WTC11 (cell line): Measurements from ENCODE around the gene PAFAH1B2. TPM values are rescaled to one million over a fixed set of nuclear protein-coding genes. Genes with fewer than 3 reads are reported as not detected.

Experiments used
- ATAC-seq: fragments of 200-7000 bp; cut with Tn5 transposase; 2 replicates; pipeline ENCODE4 v1.10.0; 2021; ENCODE audit warnings: mild to moderate bottlenecking, moderate library complexity
- CTCF ChIA-PET: fragments of 300-600 bp; sonication (Branson Sonifier 250); formaldehyde crosslinking; loops from one replicate; lab custom pipeline; 2021; ENCODE audit warnings: antibody characterized with exemption; lab: Charles Lee
- POLR2A ChIA-PET: fragments of 350-600 bp; sonication (Branson Sonifier 250); formaldehyde crosslinking; loops from one replicate; lab custom pipeline; 2021; ENCODE audit warnings: antibody characterized with exemption; lab: Charles Lee
- DNase-seq: peaks from one replicate; pipeline ENCODE4 v3.0.0; 2021; ENCODE audit warnings: low spot score
- H3K27ac Mint-ChIP-seq: 2 replicates; pipeline ENCODE4 v1.8.0; 2021; ENCODE audit warnings: mixed read lengths
- H3K27me3 Mint-ChIP-seq: 2 replicates; pipeline ENCODE4 v1.8.0; 2021; ENCODE audit warnings: low read depth, mild to moderate bottlenecking, moderate library complexity, mixed read lengths
- H3K36me3 Mint-ChIP-seq: 2 replicates; pipeline ENCODE4 v1.8.0; 2021; ENCODE audit warnings: mixed read lengths
- H3K4me1 Mint-ChIP-seq: 2 replicates; pipeline ENCODE4 v1.8.0; 2022; ENCODE audit warnings: mixed read lengths
- H3K4me3 Mint-ChIP-seq: 2 replicates; pipeline ENCODE4 v1.8.0; 2021; ENCODE audit warnings: mild to moderate bottlenecking, moderate library complexity, mixed read lengths
- H3K9me3 Mint-ChIP-seq: 2 replicates; pipeline ENCODE4 v1.8.0; 2021; ENCODE audit warnings: mixed read lengths
- ZNF317 ChIP-seq: sonication (generic); formaldehyde crosslinking; IDR thresholded peaks from 2 replicates; pipeline ENCODE4 v1.8.1; 2023; ENCODE audit warnings: low read depth, mild to moderate bottlenecking, moderate library complexity, missing genetic modification reagents, borderline replicate concordance
- total RNA-seq: library from RNA; stranded (reverse); gene quantifications from 3 replicates; pipeline ENCODE4 v1.2.3, GENCODE V29; 2021

The PAFAH1B2 gene
- total RNA-seq, 1 experiment from 2014 or later = 138 TPM

- H3K4me1 Mint-ChIP-seq = peaks cover 4% of the 10 kb centered on the region
- no peak for ATAC-seq
- no peaks in the 10 kb centered on the region for H3K9me3 Mint-ChIP-seq
- no peak overlapping the region for H3K27ac Mint-ChIP-seq
- H3K36me3 Mint-ChIP-seq = peaks cover 5% of the 10 kb centered on the region; the same call in 1 of the 2 replicates
- POLR2A ChIA-PET = interaction anchor here (1.5 kb wide), 1 partner anchor 48 kb away, joined by 4 read pairs; the partner anchor contains the start of gene SIDT2
- DNase-seq = no peak
- H3K27me3 Mint-ChIP-seq = no peaks in the 10 kb centered on the region
- CTCF ChIA-PET = interaction anchor here (0.6 to 6.2 kb wide), 12 partner anchors 10 to 102 kb away, joined by 3 to 68 read pairs (median 4); partner anchors contain the start of genes CEP164, PAFAH1B2, SIDT2 and TAGLN
- H3K4me3 Mint-ChIP-seq = no peak overlapping the region
- TF ChIP-seq ZNF317 = no peak
- TF ChIP-seq, all 79 proteins: peak for 0
Observed at GRCh38 chr11:117225553-117226170, 81.6 kb downstream of the PAFAH1B2 start.

Other genes starting within 250 kb of the PAFAH1B2 start
- gene SIK3, start 45.9 kb upstream of the PAFAH1B2 start, total RNA-seq = 26.4 to 34.4 TPM (median 29.6 TPM) in 3 replicates
- gene SIDT2, start 34.5 kb downstream of the PAFAH1B2 start, total RNA-seq = 20.7 to 27.6 TPM (median 20.9 TPM) in 3 replicates
- gene TAGLN, start 55.1 kb downstream of the PAFAH1B2 start, total RNA-seq = 51.1 to 71.5 TPM (median 53.9 TPM) in 3 replicates
- 39.4 to 48.9 TPM (median 41.9 TPM) in 3 replicates for gene PCSK7, start 87.8 kb downstream of the PAFAH1B2 start, total RNA-seq
- 35.4 to 45.0 TPM (median 37.8 TPM) in 3 replicates for gene RNF214, start 88.4 kb downstream of the PAFAH1B2 start, total RNA-seq
- 12.2 to 15.7 TPM (median 13.8 TPM) in 3 replicates for gene BACE1-AS, start 147.1 kb downstream of the PAFAH1B2 start, total RNA-seq
- 8.5 to 9.2 TPM (median 8.7 TPM) in 3 replicates for gene BACE1, start 172.0 kb downstream of the PAFAH1B2 start, total RNA-seq
- gene CEP164, start 183.6 kb downstream of the PAFAH1B2 start, total RNA-seq = 21.0 to 23.5 TPM (median 21.8 TPM) in 3 replicates